HFFc6 (cell line): ENCODE measurements around the gene LARGE1. TPM values are rescaled to one million over a fixed set of nuclear protein-coding genes. Genes with fewer than 3 reads are reported as not detected.

Experiments used
- DNase-seq: peaks from one replicate; pipeline ENCODE4 v3.0.0-alpha.2; 2018
- H3K27ac Mint-ChIP-seq: 2 replicates; pipeline ENCODE4 v1.8.0; 2020; ENCODE audit warnings: mild to moderate bottlenecking, mixed read lengths
- H3K27me3 Mint-ChIP-seq: 2 replicates; pipeline ENCODE4 v1.8.0; 2021; ENCODE audit warnings: mild to moderate bottlenecking, moderate library complexity, mixed read lengths; ENCODE audit not compliant: insufficient read depth
- H3K36me3 Mint-ChIP-seq: 2 replicates; pipeline ENCODE4 v1.8.0; 2021; ENCODE audit warnings: low read depth, mixed read lengths
- H3K4me1 Mint-ChIP-seq: 2 replicates; pipeline ENCODE4 v1.8.0; 2020; ENCODE audit warnings: low read depth, mixed read lengths
- H3K4me3 Mint-ChIP-seq: 2 replicates; pipeline ENCODE4 v1.8.0; 2020; ENCODE audit warnings: mild to moderate bottlenecking, moderate library complexity, mixed read lengths
- H3K9me3 Mint-ChIP-seq: 2 replicates; pipeline ENCODE4 v1.8.0; 2020; ENCODE audit warnings: mild to moderate bottlenecking, mixed read lengths
- CTCF ChIP-seq: fragments of 200-600 bp; sonication (generic); IDR thresholded peaks from 2 replicates; pipeline ENCODE4 v1.5.0; 2021; ENCODE audit warnings: antibody characterized with exemption, mild to moderate bottlenecking
- total RNA-seq, 6 experiments: library from RNA; stranded (reverse); fragmentation: NEBNext Ultra II Directional; extraction: Animal tissue kit (Norgen Biotek cat#: 25700); gene quantifications; 2 replicates in 1 of 6; 3 replicates in 5 of 6; pipeline ENCODE4 v1.2.3, GENCODE V29; 2021

The LARGE1 gene
- total RNA-seq, 6 experiments from 2014 or later: 4.9 to 7.3 (median 6.5) TPM

- no peak for DNase-seq
- peaks cover 23% of the 10 kb centered on the region for H3K36me3 Mint-ChIP-seq
- H3K27ac Mint-ChIP-seq: no peak overlapping the region
- no peak for TF ChIP-seq CTCF
- H3K4me3 Mint-ChIP-seq: no peak overlapping the region
- H3K9me3 Mint-ChIP-seq: peaks cover 75% of the 10 kb centered on the region
- H3K27me3 Mint-ChIP-seq: no peaks in the 10 kb centered on the region
- no peaks in the 10 kb centered on the region for H3K4me1 Mint-ChIP-seq
Observed at GRCh38 chr22:33648478-33648877, 271.8 kb downstream of the LARGE1 start.

GRCh38 chr22:33640900-33641299 lies 279.4 kb downstream of the LARGE1 start:
- Mint-ChIP-seq H3K9me3 (peaks cover 69% of the 10 kb centered on the region), H3K4me1 (no peaks in the 10 kb centered on the region)

DNA sequence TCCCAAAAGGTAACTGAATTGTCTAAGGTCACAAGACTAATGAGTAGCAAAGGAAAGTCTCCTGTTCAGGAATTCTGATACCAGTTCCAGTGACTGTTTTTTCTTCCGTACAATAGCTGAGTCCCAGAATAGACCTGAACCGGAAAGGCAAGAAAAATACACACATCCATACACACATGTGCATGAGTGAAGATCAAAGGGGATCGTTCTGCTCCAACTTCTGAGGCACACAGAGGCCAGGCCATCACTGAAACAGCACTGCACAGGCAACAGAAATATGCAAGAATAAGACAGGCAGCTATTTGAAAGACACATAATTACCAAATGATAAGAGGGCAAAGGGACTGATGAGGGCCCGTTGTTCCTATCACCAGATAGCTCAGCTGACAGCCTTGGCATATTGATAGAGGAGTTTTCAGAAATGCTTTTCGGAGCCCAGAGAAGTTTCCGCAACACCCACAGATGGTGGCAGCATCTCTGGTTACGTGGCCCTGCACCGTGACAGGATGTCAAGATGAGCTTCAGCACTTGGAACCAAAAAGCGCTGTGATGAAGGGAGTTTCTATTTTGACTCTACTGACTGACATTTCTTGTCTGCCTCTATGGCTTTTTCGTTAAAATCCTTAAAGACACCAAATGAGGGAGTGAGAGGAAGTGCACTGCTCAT lies 280.6 kb downstream of the LARGE1 start:
- no peak for DNase-seq
- peaks cover 16% of the 10 kb centered on the region for H3K36me3 Mint-ChIP-seq
- H3K4me1 Mint-ChIP-seq: no peaks in the 10 kb centered on the region
- peaks cover 67% of the 10 kb centered on the region for H3K9me3 Mint-ChIP-seq
- no peak overlapping the region for H3K27ac Mint-ChIP-seq
- no peak for TF ChIP-seq CTCF
- no peaks in the 10 kb centered on the region; the same call in 1 of the 2 replicates for H3K27me3 Mint-ChIP-seq
- H3K4me3 Mint-ChIP-seq: no peak overlapping the region

More at GRCh38 chr22:33640900-33641299, 279.4 kb downstream of the LARGE1 start:
- no peak for DNase-seq
- H3K27ac Mint-ChIP-seq: no peak overlapping the region
- no peaks in the 10 kb centered on the region; the same call in 1 of the 2 replicates for H3K27me3 Mint-ChIP-seq
- TF ChIP-seq CTCF: no peak
- H3K36me3 Mint-ChIP-seq: peaks cover 16% of the 10 kb centered on the region
- no peak overlapping the region for H3K4me3 Mint-ChIP-seq

GRCh38 chr22:33635766-33636165 lies 284.5 kb downstream of the LARGE1 start:
- no peak for DNase-seq
- H3K4me1 Mint-ChIP-seq: no peaks in the 10 kb centered on the region
- H3K27ac Mint-ChIP-seq: no peak overlapping the region

GRCh38 chr22:33631777-33632176 lies 288.5 kb downstream of the LARGE1 start:
- Mint-ChIP-seq H3K36me3 (peaks cover 11% of the 10 kb centered on the region), H3K27ac (no peak overlapping the region), H3K4me1 (no peaks in the 10 kb centered on the region), H3K4me3 (no peak overlapping the region), H3K9me3 (peaks cover 77% of the 10 kb centered on the region), H3K27me3 (peaks cover 1% of the 10 kb centered on the region)
- no peak for TF ChIP-seq CTCF
- no peak for DNase-seq

More at GRCh38 chr22:33635766-33636165, 284.5 kb downstream of the LARGE1 start:
- Mint-ChIP-seq H3K9me3 (peaks cover 63% of the 10 kb centered on the region), H3K27me3 (no peaks in the 10 kb centered on the region), H3K36me3 (peaks cover 22% of the 10 kb centered on the region), H3K4me3 (no peak overlapping the region)
- no peak for TF ChIP-seq CTCF
